ENCODE measurements around the gene SIVA1.

DNA sequence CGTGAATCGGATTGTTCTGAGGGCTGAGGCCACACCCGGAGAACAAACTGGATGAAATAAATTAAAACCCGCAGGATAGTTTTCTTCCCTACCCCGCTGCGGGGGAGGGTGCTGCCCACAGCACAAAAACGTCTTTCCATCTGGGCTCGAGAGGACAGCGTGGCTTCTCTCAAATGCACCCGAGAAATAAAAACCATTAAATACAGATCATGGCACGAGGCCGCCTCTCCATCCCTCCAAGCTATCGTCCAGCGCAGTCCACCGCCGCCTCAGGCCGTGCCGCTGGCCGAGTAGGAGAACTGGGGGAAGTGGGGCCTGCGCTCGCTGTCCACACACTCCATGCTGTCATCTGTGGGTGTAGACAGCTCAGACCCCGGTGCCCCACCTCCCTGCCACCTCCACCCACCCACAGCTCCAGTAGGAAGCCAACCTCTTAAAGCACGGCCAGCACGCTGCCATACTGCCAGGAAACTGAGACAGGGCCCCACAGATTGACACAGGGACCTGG, 17.2 kb downstream of the SIVA1 start:
- TF ChIP-seq MAZ (IDR thresholded peaks at IDR 0.05; ENCODE audit: borderline replicate concordance, low read depth, low read length): no peak
- no peak for TF ChIP-seq NFE2L2 (IDR thresholded peaks at IDR 0.05; ENCODE audit: low read depth, low read length)
- no peak for TF ChIP-seq RAD21 (IDR thresholded peaks at IDR 0.05; ENCODE audit: low read length)
- TF ChIP-seq CTCF (conservative IDR thresholded peaks at IDR 0.05; ENCODE audit: low read depth, low read length): no peak
